ENCODE measurements around the gene RNF167.

DNA sequence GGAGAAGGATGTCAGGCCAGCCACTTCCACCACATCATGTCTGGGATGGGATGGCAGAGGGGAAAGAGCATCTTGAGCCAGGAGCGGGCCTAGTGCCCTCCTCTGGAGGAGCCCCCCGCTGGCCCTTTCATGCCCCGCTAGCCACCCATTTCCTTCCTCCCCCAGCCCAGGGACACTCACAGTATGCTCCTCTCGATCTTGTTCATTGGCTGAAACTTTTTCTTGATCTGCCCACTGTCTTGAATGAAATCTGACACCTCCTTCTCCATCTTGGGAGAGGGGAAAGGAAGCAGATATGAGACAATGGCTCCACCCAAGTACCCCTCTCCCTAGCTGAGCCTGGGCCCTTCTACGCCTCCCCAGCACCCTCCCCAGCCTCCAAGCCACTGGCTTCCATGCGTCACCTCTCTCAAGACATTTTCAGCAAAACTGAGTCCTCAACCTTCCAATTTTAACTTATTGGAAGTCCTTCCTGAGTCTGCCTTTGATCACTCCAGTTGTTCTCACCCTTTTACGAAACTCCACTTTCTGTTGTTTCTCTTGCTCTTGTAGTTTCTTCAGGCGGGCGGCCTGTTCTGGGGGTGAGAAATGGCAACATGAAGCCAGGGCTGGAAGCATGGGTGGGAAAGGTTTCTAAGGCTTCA is 20.3 kb downstream of the RNF167 start:
- TF ChIP-seq POLR2A (IDR thresholded peaks at IDR 0.05): no peak
- TF ChIP-seq, protein P1, sequence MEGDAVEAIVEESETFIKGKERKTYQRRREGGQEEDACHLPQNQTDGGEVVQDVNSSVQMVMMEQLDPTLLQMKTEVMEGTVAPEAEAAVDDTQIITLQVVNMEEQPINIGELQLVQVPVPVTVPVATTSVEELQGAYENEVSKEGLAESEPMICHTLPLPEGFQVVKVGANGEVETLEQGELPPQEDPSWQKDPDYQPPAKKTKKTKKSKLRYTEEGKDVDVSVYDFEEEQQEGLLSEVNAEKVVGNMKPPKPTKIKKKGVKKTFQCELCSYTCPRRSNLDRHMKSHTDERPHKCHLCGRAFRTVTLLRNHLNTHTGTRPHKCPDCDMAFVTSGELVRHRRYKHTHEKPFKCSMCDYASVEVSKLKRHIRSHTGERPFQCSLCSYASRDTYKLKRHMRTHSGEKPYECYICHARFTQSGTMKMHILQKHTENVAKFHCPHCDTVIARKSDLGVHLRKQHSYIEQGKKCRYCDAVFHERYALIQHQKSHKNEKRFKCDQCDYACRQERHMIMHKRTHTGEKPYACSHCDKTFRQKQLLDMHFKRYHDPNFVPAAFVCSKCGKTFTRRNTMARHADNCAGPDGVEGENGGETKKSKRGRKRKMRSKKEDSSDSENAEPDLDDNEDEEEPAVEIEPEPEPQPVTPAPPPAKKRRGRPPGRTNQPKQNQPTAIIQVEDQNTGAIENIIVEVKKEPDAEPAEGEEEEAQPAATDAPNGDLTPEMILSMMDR (IDR thresholded peaks at IDR 0.05): no peak
